GM13977 (cell line): Measurements from ENCODE around the gene SCN2A.
"Not testable (repeated sequence)": the region's sequence is repeated elsewhere in the genome, so short reads cannot be mapped to it uniquely, and the experiment has no call there.

Experiments used
- DNase-seq: peaks from one replicate; pipeline ENCODE4 v3.0.0; 2012; ENCODE audit warnings: low spot score
- CTCF ChIP-seq: IDR thresholded peaks from 2 replicates; pipeline ENCODE4 v1.5.1; 2012; ENCODE audit warnings: mild to moderate bottlenecking, control low read depth; ENCODE audit not compliant: insufficient read depth; ENCODE audit errors: extremely low read depth, missing control alignments
- in situ Hi-C: fragments of 300-500 bp; cut with MboI; formaldehyde crosslinking; loops from one replicate; pipeline ENCODE4 v1.12.0; 2022; ENCODE audit warnings: low sequenced_read_pairs, low pct_unique_long_range_greater_than_20kb, mixed read lengths, inconsistent platforms; ENCODE audit not compliant: unreplicated experiment

SCN2A gene

DNA sequence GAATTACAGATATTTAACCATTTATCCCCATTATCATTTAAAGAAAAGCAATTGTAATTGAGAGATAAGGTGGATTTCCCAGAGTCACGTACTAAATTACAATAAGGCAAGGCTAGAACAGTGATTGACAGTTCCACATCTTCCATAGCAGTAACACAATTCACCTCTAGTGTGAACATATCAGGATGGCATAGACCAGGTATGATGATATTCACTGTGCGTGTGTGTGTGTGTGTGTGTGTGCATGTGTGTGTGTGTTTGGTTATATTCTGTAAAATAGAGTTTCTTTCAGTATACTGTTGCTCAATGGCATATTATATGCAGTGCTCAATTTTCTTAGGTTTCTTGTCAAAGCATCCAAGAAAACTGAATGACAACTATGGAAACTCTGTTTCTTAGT lies 1.7 kb downstream of the SCN2A start:
- in situ Hi-C loops, result no loop called here
- TF ChIP-seq CTCF, result no peak
- no peak for DNase-seq

- in situ Hi-C loops, result no loop called here
- TF ChIP-seq CTCF, result no peak
Measured at GRCh38 chr2:165245081-165245793, 6.0 kb downstream of the SCN2A start.

GRCh38 chr2:165248238-165248637 lies 9.0 kb downstream of the SCN2A start:
- TF ChIP-seq CTCF, result no peak
- in situ Hi-C loops, result no loop called here
- no peak for DNase-seq

More at GRCh38 chr2:165245081-165245793, 6.0 kb downstream of the SCN2A start:
- no peak for DNase-seq

DNA sequence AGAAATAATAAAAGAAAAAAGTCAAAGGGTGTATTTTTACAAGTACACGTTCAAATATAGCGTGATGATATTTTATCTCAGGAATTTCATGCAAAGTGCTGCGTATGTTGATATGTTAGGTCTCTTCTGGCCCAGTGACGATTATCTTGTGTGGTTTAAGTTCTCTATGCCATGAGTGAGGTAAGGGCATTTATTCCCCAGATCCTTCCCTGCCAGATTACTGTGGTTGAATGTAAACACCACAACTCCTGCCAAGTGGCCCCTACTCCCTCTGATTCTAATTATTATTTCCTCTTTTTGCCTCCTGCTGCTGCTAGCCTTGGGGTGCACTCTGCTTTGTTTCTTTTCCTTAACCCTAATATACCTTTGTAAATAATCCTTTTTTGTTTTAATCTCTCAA lies 12.2 kb downstream of the SCN2A start:
- no peak for TF ChIP-seq CTCF
- no peak for DNase-seq
- in situ Hi-C loops, result no loop called here

DNA sequence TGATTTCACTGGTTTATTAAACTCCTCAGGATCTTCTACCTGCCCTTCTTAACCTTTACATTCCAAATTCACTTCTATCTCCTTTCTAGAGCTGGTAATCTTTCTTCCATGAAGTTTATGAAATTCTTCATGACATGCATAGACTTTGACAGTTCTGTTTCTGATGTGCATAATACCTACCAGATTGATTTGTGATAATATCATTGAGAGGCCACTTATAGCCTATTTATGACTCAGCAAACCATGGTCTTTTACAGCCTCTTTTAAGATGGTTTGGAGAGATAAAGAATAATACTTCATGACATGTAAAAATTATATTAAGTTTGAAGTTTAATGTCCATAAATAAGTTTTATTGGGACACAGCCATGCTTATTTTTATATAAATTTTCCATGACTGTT lies 14.0 kb downstream of the SCN2A start:
- no peak for TF ChIP-seq CTCF
- in situ Hi-C loops, result no loop called here

DNA sequence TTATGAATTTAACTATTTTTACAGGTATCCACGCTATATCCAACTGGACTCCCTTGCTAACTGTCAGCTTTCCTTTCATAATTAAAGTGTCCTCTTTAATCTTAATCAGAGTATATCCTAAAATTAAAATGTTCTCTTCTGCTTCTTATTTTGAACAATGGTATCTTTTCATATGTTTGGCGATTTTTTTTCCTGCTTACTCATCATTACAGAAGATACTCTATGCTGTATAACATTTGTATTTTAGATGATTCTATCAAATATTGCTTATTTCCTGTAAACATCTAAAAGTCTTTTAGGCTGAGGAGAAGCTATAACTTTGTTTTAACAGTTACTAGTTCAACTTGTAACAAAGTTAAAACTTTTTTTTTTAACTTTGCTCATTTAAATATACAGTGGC lies 17.4 kb downstream of the SCN2A start:
- in situ Hi-C loops, result no loop called here
- no peak for TF ChIP-seq CTCF
- no peak for DNase-seq

More for the DNA sequence above, 14.0 kb downstream of the SCN2A start:
- DNase-seq, result no peak

DNA sequence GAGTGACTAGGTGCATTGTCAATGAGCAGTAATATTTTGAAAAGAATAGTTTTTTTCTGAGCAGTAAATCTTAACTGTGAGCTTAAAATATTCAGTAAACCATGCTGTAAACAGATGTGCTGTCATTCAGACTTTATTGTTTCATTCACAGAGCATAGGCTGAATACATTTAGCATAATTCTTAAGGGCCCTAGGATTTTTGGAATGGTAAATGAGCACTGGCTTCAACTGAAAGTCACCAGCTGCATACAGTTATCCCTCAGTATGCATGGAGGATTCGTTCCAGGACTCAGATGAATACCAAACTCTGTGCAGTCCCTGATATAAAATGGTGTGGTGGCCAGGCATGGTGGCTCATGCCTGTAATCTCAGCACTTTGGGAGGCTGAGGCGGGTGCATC lies 21.1 kb downstream of the SCN2A start:
- in situ Hi-C loops, DNase-seq: not testable (repeated sequence)
